Cardiac muscle cell (in vitro differentiated cells and primary cell): Measurements from ENCODE around the gene NAALADL2. TPM values are rescaled to one million over a fixed set of nuclear protein-coding genes. Genes with fewer than 3 reads are reported as not detected.

ENCODE experiments used
- DNase-seq, 2 donors: peaks; one replicate each; pipeline versions ENCODE4 v3.0.0 to v3.0.0-alpha.2; 2010 to 2017; ENCODE audit warnings: low read depth in 1 of 2, low spot score in 1 of 2
- H3K27ac ChIP-seq: fragments of 200-600 bp; sonication (generic); 2 replicates; pipeline ENCODE4 v1.5.1; 2016
- H3K27me3 ChIP-seq: fragments of 200-600 bp; sonication (generic); 2 replicates; pipeline ENCODE4 v1.6.0; 2016; ENCODE audit warnings: control low read depth
- H3K36me3 ChIP-seq: fragments of 200-600 bp; sonication (generic); 2 replicates; pipeline ENCODE4 v1.5.1; 2016; ENCODE audit warnings: control low read depth
- H3K4me1 ChIP-seq: fragments of 200-600 bp; sonication (generic); 2 replicates; pipeline ENCODE4 v1.8.1; 2017; ENCODE audit warnings: low read depth, mild to moderate bottlenecking, mixed run types
- H3K4me3 ChIP-seq: fragments of 200-600 bp; sonication (generic); 2 replicates; pipeline ENCODE4 v1.5.1; 2016; ENCODE audit warnings: mild to moderate bottlenecking
- H3K9me3 ChIP-seq: fragments of 200-600 bp; sonication (generic); 2 replicates; pipeline ENCODE4 v1.5.1; 2017; ENCODE audit warnings: low read depth, mild to moderate bottlenecking, control low read depth
- CTCF ChIP-seq: IDR thresholded peaks from 2 replicates; pipeline ENCODE4 v1.5.1; 2012; ENCODE audit warnings: low read depth, mild to moderate bottlenecking, low read length
- polyA plus RNA-seq: library from polyadenylated mRNA; unstranded; fragments of >200 nt; fragmentation: Nextera tagmentation; extraction: Ambion mirVana; gene quantifications from 2 replicates; pipeline ENCODE4 v1.2.1, GENCODE V29; 2016
- total RNA-seq: library from RNA; depleted of rRNA; stranded (reverse); fragments of >200 nt; gene quantifications from 2 replicates; pipeline ENCODE4 v1.2.3, GENCODE V29; 2016

The NAALADL2 gene
- total and polyA plus RNA-seq, 2 experiments from 2014 or later: 2.4 to 3.8 TPM

DNA sequence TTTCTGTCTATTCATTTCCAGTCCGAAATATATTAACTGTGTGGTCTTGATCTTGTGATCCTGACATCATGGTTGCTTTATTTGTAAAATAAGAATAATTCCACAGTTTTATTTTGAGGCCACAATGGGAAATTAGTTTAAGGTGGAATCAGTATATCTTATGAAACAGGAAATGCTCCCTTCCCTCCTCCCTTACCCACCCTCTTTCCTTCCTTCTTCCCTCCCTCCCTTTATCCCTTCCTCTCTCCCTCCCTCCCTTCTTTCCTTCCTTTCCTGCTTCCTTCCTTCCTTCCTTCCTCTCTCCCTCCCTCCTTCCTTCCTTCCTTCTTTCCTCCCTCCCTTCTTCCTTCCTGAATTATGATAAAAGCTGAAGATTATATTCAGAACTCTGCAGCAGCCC, 452.3 kb downstream of the NAALADL2 start:
- Histone ChIP-seq H3K27me3 (no peaks in the 10 kb centered on the region), H3K4me3 (no peak overlapping the region), H3K36me3 (no peaks in the 10 kb centered on the region), H3K27ac (no peak overlapping the region), H3K9me3 (no peaks in the 10 kb centered on the region), H3K4me1 (no peaks in the 10 kb centered on the region)
- no peak for DNase-seq
- no peak for TF ChIP-seq CTCF

DNA sequence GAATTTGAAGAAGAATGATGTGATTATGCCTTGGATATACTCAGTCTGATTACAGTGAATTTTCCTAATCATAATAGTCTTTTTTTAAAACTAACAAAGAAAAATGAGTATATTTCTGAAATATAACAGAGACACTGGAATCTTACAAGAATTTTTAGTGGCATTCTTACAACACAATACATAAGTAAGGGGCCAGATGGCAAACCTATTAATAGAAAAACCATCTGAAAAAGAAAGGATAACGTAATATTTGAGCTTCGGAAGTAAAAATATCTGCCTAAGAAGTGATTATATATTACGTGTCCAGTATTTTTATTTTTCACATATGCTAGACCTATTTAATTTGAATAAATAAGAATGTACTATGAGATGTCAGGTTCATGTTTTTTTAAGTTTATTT, 452.8 kb downstream of the NAALADL2 start:
- H3K9me3 ChIP-seq: no peaks in the 10 kb centered on the region
- no peak overlapping the region for H3K27ac ChIP-seq
- H3K4me1 ChIP-seq: no peaks in the 10 kb centered on the region
- TF ChIP-seq CTCF: no peak
- no peak overlapping the region for H3K4me3 ChIP-seq
- no peaks in the 10 kb centered on the region for H3K27me3 ChIP-seq
- no peak for DNase-seq
- no peaks in the 10 kb centered on the region for H3K36me3 ChIP-seq

- DNase-seq: no peak
- no peak overlapping the region for H3K4me3 ChIP-seq
- no peaks in the 10 kb centered on the region for H3K4me1 ChIP-seq
- H3K36me3 ChIP-seq: no peaks in the 10 kb centered on the region
- no peak overlapping the region for H3K27ac ChIP-seq
- no peaks in the 10 kb centered on the region for H3K9me3 ChIP-seq
- H3K27me3 ChIP-seq: no peaks in the 10 kb centered on the region
- TF ChIP-seq CTCF: no peak
Measured at GRCh38 chr3:175312791-175313190, 453.7 kb downstream of the NAALADL2 start.

GRCh38 chr3:175316799-175317198, 457.7 kb downstream of the NAALADL2 start:
- Histone ChIP-seq H3K4me1 (no peaks in the 10 kb centered on the region), H3K27ac (no peak overlapping the region), H3K9me3 (no peaks in the 10 kb centered on the region), H3K27me3 (no peaks in the 10 kb centered on the region), H3K36me3 (no peaks in the 10 kb centered on the region), H3K4me3 (no peak overlapping the region)
- no peak for DNase-seq
- no peak for TF ChIP-seq CTCF

- no peak for TF ChIP-seq CTCF
- Histone ChIP-seq H3K27ac (no peak overlapping the region), H3K4me1 (no peaks in the 10 kb centered on the region), H3K27me3 (no peaks in the 10 kb centered on the region), H3K4me3 (no peak overlapping the region), H3K9me3 (no peaks in the 10 kb centered on the region), H3K36me3 (no peaks in the 10 kb centered on the region)
- DNase-seq: no peak
Measured at GRCh38 chr3:175325440-175325839, 466.3 kb downstream of the NAALADL2 start.

DNA sequence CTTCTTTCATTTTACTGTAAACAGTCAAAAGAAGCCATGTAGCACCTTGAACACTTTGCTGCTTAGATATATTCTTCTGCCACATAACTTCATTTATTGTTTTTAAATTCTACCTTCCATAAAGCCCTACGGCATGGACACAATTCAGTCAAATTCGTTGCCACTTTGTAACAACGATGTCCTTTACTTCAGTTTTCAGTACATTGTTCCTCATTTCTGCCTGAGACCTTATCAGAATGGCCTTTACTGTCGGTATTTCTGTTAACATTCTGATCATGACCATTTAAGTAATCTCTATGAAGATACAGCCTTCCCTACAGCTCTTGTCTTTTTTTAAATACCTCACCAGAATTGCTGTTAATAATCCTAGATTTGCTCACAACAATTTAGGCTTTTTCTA, 466.9 kb downstream of the NAALADL2 start:
- Histone ChIP-seq H3K36me3 (no peaks in the 10 kb centered on the region), H3K4me1 (no peaks in the 10 kb centered on the region), H3K4me3 (no peak overlapping the region), H3K9me3 (no peaks in the 10 kb centered on the region), H3K27me3 (no peaks in the 10 kb centered on the region), H3K27ac (no peak overlapping the region)
- no peak for DNase-seq
- TF ChIP-seq CTCF: no peak
